ENCODE measurements around the gene CCDC88B. TPM values are rescaled to one million over a fixed set of nuclear protein-coding genes. Genes with fewer than 3 reads are reported as not detected.

CCDC88B gene
- total RNA-seq, 4 donors from 2014 or later, result 3.3 to 8.3 (median 5.4) TPM

DNA sequence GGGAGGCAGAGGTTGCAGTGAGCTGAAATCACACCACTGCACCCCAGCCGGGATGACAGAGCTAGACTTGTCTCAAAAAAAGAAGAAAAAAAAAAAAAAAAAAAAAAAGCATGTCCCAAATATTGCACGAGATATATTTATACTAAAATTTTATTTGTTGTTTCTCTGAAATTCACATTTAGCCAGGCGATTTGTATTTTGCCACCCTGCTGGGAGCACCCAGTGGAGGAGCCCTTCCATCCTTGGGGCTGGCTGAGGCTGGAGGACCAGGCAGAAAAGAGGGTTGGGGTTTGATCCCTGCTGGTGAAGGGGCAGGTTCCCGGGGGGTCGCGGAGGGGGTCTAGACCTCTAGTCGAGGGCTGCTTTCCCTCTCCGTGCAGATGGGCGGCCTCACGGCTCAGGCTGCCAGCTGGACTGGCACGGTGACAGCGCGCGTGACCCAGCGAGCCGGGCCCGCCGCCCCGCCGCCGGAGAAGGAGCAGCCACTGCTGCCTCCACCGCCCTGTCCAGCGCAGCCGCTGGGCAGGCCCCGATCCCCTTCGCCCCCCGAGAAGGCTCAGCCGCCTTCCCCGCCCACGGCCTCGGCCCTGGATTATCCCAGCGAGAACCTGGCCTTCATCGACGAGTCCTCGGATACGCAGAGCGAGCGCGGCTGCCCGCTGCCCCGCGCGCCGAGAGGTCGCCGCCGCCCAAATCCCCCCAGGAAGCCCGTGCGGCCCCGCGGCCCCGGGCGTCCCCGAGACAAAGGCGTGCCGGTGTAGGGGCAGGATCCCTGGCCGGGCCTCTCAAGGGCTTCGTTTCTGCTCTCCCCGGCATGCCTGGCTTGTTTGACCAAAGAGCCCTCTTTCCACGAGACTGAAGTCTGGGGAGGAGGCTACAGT lies 40.8 kb upstream of the CCDC88B start:
- 6% methylated on average over 23 of the region's 60 CpGs for WGBS
- H3K36me3 ChIP-seq, result no peaks in the 10 kb centered on the region
- TF ChIP-seq POLR2AphosphoS5 (IDR thresholded peaks at IDR 0.05) (no peak), EP300 (IDR thresholded peaks at IDR 0.05) (no peak), POLR2A (IDR thresholded peaks at IDR 0.05) (no peak)
- TF ChIP-seq, protein P1, sequence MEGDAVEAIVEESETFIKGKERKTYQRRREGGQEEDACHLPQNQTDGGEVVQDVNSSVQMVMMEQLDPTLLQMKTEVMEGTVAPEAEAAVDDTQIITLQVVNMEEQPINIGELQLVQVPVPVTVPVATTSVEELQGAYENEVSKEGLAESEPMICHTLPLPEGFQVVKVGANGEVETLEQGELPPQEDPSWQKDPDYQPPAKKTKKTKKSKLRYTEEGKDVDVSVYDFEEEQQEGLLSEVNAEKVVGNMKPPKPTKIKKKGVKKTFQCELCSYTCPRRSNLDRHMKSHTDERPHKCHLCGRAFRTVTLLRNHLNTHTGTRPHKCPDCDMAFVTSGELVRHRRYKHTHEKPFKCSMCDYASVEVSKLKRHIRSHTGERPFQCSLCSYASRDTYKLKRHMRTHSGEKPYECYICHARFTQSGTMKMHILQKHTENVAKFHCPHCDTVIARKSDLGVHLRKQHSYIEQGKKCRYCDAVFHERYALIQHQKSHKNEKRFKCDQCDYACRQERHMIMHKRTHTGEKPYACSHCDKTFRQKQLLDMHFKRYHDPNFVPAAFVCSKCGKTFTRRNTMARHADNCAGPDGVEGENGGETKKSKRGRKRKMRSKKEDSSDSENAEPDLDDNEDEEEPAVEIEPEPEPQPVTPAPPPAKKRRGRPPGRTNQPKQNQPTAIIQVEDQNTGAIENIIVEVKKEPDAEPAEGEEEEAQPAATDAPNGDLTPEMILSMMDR (IDR thresholded peaks at IDR 0.05), result no peak
- peak overlapping the region; percentile 54 for H3K4me3 ChIP-seq
- H3K27me3 ChIP-seq, result peaks cover 46% of the 10 kb centered on the region
- peaks cover 44% of the 10 kb centered on the region for H3K4me1 ChIP-seq
- DNase-seq (ENCODE audit: low spot score in 2 of 2), result no peak
- no peaks in the 10 kb centered on the region for H3K9me3 ChIP-seq
- H3K27ac ChIP-seq, result peak overlapping the region; percentile 64

DNA sequence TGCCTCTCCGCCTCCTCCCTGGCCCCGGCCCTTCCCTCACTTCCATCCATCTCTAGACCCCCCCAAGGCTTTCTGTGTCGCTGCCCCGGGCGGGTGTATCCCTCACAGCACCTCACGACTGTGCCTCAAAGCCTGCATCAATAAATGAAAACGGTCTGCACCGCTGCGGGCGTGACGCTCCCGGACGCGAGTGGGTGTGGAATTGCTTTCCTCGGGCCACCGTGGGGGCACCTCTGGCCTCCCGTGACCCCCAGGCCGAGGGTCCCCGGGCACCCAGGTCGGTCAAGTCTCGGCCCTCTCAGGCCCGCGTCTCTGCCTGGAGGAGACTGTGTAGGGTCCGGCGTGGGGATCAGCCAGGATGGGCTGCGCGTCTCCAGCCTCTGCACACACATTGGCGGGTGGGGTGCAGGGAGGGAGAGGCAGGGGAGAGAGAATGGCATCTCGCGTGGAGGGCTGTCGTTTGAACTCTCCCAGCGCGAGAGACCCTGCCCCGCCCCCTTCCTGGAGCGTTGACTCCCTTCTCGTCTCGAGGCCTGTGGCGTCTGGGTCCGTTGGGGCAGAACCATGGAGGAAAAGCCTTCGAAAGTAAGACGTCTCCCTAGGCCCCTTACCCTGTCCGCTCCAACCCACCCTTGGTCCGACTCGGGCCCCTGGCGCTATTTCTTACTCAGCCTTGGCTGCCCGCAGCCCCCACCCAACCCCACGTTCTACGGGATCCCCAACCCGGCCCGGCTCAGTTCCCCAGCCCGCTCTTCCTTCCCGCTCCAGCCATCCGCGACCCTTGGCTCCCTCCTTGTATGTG lies 40.0 kb upstream of the CCDC88B start, which contains the start of gene CATSPERZ:
Gene CATSPERZ, plus strand, starts transcription at position 512 of the 802 bp plus-strand sequence. Its CDS starts 53 bp downstream, at position 565.
- Histone ChIP-seq H3K4me1 (peaks cover 49% of the 10 kb centered on the region), H3K27ac (peak within 1 kb of the TSS; percentile 64), H3K9me3 (no peaks in the 10 kb centered on the region), H3K4me3 (peak within 1 kb of the TSS; percentile 54), H3K27me3 (peaks cover 42% of the 10 kb centered on the region), H3K36me3 (no peaks in the 10 kb centered on the region)
- DNase-seq (ENCODE audit: low spot score in 2 of 2), result no peak
- WGBS, result 12% methylated on average over 20 of the region's 54 CpGs
- TF ChIP-seq POLR2A (IDR thresholded peaks at IDR 0.05) (no peak), POLR2AphosphoS5 (IDR thresholded peaks at IDR 0.05) (no peak), EP300 (IDR thresholded peaks at IDR 0.05) (no peak)
- TF ChIP-seq, protein P1 (IDR thresholded peaks at IDR 0.05), result no peak

DNA sequence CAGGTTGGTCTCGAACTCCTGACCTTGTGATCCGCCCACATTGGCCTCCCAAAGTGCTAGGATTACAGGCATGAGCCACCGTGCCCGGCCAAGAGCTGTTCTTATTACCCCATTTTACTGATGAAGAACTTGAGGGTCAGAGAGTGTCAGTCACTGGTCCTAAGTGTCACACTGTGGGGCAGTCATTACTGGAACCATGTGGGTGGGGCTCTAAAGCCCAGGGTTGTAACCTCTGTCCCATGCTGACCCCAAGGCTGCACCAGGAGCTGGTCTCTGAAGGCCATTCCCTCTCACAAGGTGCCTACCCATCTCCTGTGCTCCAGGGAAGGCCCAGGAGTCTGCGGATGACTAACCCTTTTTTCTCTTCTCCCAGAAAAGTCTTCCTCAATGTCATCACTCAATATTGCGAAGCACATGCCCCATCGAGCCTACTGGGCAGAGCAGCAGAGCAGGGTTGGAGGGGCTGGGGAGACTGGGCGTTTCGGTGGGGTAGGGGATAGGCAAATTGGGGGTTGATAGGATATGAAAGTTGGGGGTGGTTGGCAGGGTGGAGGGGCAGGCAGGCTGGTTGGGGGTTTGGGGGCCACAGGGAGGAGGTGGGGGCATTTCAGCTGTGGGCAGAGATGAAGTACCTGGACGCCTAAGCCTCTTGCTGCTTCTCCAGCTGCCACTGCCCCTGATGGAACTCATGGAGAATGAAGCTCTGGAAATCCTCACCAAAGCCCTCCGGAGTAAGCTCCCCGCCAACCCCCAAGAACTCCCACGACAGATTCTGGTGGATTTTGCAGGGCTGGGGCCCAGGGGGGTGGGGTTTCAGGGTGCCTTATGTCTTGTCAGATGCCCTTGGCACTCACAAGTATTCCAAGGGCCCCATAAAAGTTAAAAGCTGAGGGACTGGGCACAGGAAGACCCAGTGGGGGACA lies 36.6 kb upstream of the CCDC88B start:
- peaks cover 56% of the 10 kb centered on the region for H3K4me1 ChIP-seq

DNA sequence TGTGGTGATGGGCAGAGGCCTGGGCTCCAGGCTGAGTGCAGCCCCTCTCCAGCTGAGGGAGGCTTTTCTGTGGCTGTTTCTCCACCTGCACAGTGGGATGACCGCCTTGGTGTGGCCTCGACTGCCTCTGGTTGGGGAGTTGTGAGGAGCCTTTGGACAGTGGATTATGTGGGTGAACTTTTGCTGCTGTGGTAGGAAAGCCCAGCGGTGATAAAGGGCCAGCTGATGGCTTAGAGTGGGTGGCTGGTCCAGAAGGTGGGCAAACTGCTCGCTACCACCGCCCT lies 36.0 kb upstream of the CCDC88B start:
- Histone ChIP-seq H3K36me3 (no peaks in the 10 kb centered on the region), H3K9me3 (no peaks in the 10 kb centered on the region), H3K27ac (peak overlapping the region; percentile 96), H3K27me3 (peaks cover 20% of the 10 kb centered on the region), H3K4me3 (peak overlapping the region; percentile 84), H3K4me1 (peaks cover 53% of the 10 kb centered on the region)
- DNase-seq (ENCODE audit: low spot score in 2 of 2), result no peak
- TF ChIP-seq POLR2A (IDR thresholded peaks at IDR 0.05) (no peak), EP300 (IDR thresholded peaks at IDR 0.05) (no peak), POLR2AphosphoS5 (IDR thresholded peaks at IDR 0.05) (no peak)
- TF ChIP-seq, protein P1 (IDR thresholded peaks at IDR 0.05), result no peak
- no CpG with 5 or more reads among the region's 5 CpGs for WGBS

More for the DNA sequence above, 36.6 kb upstream of the CCDC88B start:
- peak overlapping the region; percentile 96 for H3K27ac ChIP-seq
- TF ChIP-seq EP300 (IDR thresholded peaks at IDR 0.05) (no peak), POLR2A (IDR thresholded peaks at IDR 0.05) (no peak), POLR2AphosphoS5 (IDR thresholded peaks at IDR 0.05) (no peak)
- TF ChIP-seq, protein P1 (IDR thresholded peaks at IDR 0.05), result no peak
- no peak overlapping the region for H3K4me3 ChIP-seq
- 88% methylated on average over 10 of the region's 13 CpGs for WGBS
- no peaks in the 10 kb centered on the region for H3K9me3 ChIP-seq
- no peak for DNase-seq (ENCODE audit: low spot score in 2 of 2)
- no peaks in the 10 kb centered on the region for H3K36me3 ChIP-seq
- peaks cover 22% of the 10 kb centered on the region for H3K27me3 ChIP-seq

Data from suprapubic skin (tissue), 4 donors.